Calu3 (cell line): Measurements from ENCODE around the gene CSTF3. TPM values are rescaled to one million over a fixed set of nuclear protein-coding genes. Genes with fewer than 3 reads are reported as not detected.
"Not testable (repeated sequence)": the region's sequence is repeated elsewhere in the genome, so short reads cannot be mapped to it uniquely, and the experiment has no call there.

Experiments
- BruUV-seq: library from RNA; stranded (reverse); fragments of 400-500 nt; replicated peaks from 2 replicates; lab custom pipeline; 2021; lab: Mats Ljungman, UMichigan
- CTCF ChIA-PET: fragments of 300-600 bp; sonication (Branson Sonifier 250); formaldehyde crosslinking; loops from one replicate; lab custom pipeline; 2022; ENCODE audit warnings: antibody characterized with exemption; lab: Charles Lee
- DNase-seq: peaks from one replicate; pipeline ENCODE4 v3.0.0; 2022
- H3K27ac Mint-ChIP-seq: one replicate; pipeline ENCODE4 v1.8.0; 2022; ENCODE audit warnings: mixed read lengths; ENCODE audit not compliant: unreplicated experiment
- H3K27me3 Mint-ChIP-seq: one replicate; pipeline ENCODE4 v1.8.0; 2022; ENCODE audit warnings: mixed read lengths; ENCODE audit not compliant: unreplicated experiment
- H3K36me3 Mint-ChIP-seq: one replicate; pipeline ENCODE4 v1.8.0; 2022; ENCODE audit warnings: mild to moderate bottlenecking, moderate library complexity, mixed read lengths; ENCODE audit not compliant: insufficient read depth, unreplicated experiment
- H3K4me1 Mint-ChIP-seq: one replicate; pipeline ENCODE4 v1.8.0; 2022; ENCODE audit warnings: mild to moderate bottlenecking, low read depth, mixed read lengths; ENCODE audit not compliant: unreplicated experiment
- H3K4me3 Mint-ChIP-seq: one replicate; pipeline ENCODE4 v1.8.0; 2022; ENCODE audit warnings: mild to moderate bottlenecking, low read depth, moderate library complexity, mixed read lengths; ENCODE audit not compliant: unreplicated experiment
- H3K9me3 Mint-ChIP-seq: one replicate; pipeline ENCODE4 v1.8.0; 2022; ENCODE audit warnings: low read depth, mixed read lengths; ENCODE audit not compliant: unreplicated experiment
- CTCF ChIP-seq: fragments of 200-600 bp; IDR thresholded peaks from one replicate; pipeline ENCODE4 v1.8.0; 2022; ENCODE audit warnings: antibody characterized with exemption; ENCODE audit not compliant: unreplicated experiment
- intact Hi-C: fragments of 100-400 bp; cut with micrococcal nuclease; formaldehyde crosslinking; loops from one replicate; pipeline ENCODE4 v1.10.0; 2022; ENCODE audit not compliant: unreplicated experiment
- total RNA-seq: library from RNA; stranded (reverse); gene quantifications from 2 replicates; pipeline ENCODE4 v1.2.3, GENCODE V29; 2022

CSTF3 gene
- total RNA-seq, 1 experiment from 2014 or later, result 51.1 TPM

DNA sequence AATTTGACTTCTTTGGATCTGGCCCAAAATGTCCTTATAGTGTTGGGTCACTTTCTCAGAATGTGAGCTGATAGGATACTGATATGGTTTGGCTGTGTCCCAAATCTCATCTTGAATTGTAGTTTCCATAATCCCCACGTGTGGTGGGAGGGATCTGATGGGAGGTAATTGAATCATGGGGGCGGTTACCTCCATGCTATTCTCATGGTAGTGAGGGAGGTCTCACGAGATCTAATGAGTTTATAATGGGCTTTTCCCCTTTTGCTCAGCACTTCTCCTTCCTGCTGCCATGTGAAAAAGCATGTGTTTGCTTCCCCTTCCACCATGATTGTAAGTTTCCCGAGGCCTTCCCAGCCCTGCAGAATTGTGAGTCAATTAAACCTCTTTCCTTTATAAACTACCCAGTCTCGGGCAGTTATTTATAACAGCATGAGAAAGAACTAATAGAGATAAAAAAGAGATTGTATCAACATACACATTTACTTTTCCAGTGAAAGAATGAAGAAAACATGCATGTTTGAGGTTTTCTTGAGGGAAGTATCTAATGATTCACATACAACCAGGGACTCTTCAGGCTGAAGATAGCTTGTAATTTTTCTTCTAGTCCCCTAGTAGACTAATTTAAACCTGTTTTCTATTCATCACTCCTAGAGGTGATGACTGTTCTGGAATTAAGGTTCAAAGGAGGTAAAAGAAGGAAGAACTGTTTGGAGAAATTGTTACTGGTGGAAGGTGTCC lies 17.3 kb upstream of the CSTF3 start:
- no peak for TF ChIP-seq CTCF
- H3K9me3 Mint-ChIP-seq, result no peaks in the 10 kb centered on the region

GRCh38 chr11:33177676-33178336 lies 16.5 kb upstream of the CSTF3 start:
- CTCF ChIA-PET, result no interaction called here
- TF ChIP-seq CTCF, result no peak
- no peak for DNase-seq
- H3K27ac Mint-ChIP-seq, result no peak overlapping the region
- no peaks in the 10 kb centered on the region for H3K9me3 Mint-ChIP-seq
- no peaks in the 10 kb centered on the region for H3K27me3 Mint-ChIP-seq
- H3K36me3 Mint-ChIP-seq, result no peaks in the 10 kb centered on the region
- H3K4me1 Mint-ChIP-seq, result peaks cover 10% of the 10 kb centered on the region
- intact Hi-C loops, result no loop called here
- no TSS peak for BruUV-seq
- H3K4me3 Mint-ChIP-seq, result no peak overlapping the region

More for the DNA sequence above, 17.3 kb upstream of the CSTF3 start:
- no peak overlapping the region for H3K27ac Mint-ChIP-seq
- H3K4me1 Mint-ChIP-seq, result peaks cover 17% of the 10 kb centered on the region
- no TSS peak for BruUV-seq
- CTCF ChIA-PET, result no interaction called here
- H3K4me3 Mint-ChIP-seq, result no peak overlapping the region
- no peaks in the 10 kb centered on the region for H3K27me3 Mint-ChIP-seq
- no peaks in the 10 kb centered on the region for H3K36me3 Mint-ChIP-seq
- no peak for DNase-seq
- intact Hi-C loops, result no loop called here

DNA sequence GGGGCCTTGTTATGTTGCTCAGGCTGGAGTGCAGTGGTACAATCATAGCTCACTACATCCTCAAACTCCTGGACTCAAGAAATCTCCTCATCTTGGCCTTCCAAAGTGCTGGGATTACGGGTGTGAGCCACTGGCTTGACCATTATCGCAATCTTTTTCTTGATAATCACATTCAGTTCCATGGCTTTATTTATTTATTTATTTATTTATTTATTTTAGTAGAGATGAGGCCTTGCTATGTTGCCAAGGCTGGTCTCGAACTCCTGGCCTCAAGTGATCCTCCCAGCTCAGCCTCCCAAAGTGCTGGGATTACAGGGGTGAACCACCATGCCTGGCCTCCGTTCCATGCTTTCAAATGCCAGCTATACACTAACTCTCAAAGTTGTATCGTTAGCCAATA lies 15.5 kb upstream of the CSTF3 start:
- H3K27ac Mint-ChIP-seq, H3K4me1 Mint-ChIP-seq, H3K4me3 Mint-ChIP-seq, H3K27me3 Mint-ChIP-seq, intact Hi-C loops, CTCF ChIA-PET, H3K9me3 Mint-ChIP-seq, DNase-seq, BruUV-seq, H3K36me3 Mint-ChIP-seq: not testable (repeated sequence)

- Mint-ChIP-seq H3K36me3 (no peaks in the 10 kb centered on the region), H3K27ac (no peak overlapping the region), H3K4me3 (no peak overlapping the region), H3K9me3 (no peaks in the 10 kb centered on the region), H3K4me1 (peaks cover 6% of the 10 kb centered on the region), H3K27me3 (no peaks in the 10 kb centered on the region)
- intact Hi-C loops, result no loop called here
- no peak for TF ChIP-seq CTCF
- no TSS peak for BruUV-seq
- no peak for DNase-seq
- CTCF ChIA-PET, result no interaction called here
These were observed 11.7 kb upstream of the CSTF3 start for GRCh38 chr11:33172996-33173395.

GRCh38 chr11:33172345-33172744 lies 11.1 kb upstream of the CSTF3 start:
- Mint-ChIP-seq H3K4me3 (no peak overlapping the region), H3K27ac (no peak overlapping the region), H3K27me3 (no peaks in the 10 kb centered on the region), H3K9me3 (no peaks in the 10 kb centered on the region), H3K36me3 (no peaks in the 10 kb centered on the region), H3K4me1 (peaks cover 6% of the 10 kb centered on the region)
- DNase-seq, result no peak
- TF ChIP-seq CTCF, result no peak
- CTCF ChIA-PET, result no interaction called here
- no TSS peak for BruUV-seq
- intact Hi-C loops, result no loop called here
